GM18517 (cell line): ENCODE measurements around the gene GPRASP2.
A peak's percentile ranks its signal among the peaks of the same experiment; 100 is the strongest.
"Not testable (repeated sequence)": the region's sequence is repeated elsewhere in the genome, so short reads cannot be mapped to it uniquely, and the experiment has no call there.

Experiments
- ATAC-seq: cut with Tn5 transposase; IDR thresholded peaks from one replicate; pipeline ENCODE4 v1.9.1; 2021; ENCODE audit warnings: mild to moderate bottlenecking, moderate library complexity; ENCODE audit not compliant: unreplicated experiment

Gene GPRASP2

DNA sequence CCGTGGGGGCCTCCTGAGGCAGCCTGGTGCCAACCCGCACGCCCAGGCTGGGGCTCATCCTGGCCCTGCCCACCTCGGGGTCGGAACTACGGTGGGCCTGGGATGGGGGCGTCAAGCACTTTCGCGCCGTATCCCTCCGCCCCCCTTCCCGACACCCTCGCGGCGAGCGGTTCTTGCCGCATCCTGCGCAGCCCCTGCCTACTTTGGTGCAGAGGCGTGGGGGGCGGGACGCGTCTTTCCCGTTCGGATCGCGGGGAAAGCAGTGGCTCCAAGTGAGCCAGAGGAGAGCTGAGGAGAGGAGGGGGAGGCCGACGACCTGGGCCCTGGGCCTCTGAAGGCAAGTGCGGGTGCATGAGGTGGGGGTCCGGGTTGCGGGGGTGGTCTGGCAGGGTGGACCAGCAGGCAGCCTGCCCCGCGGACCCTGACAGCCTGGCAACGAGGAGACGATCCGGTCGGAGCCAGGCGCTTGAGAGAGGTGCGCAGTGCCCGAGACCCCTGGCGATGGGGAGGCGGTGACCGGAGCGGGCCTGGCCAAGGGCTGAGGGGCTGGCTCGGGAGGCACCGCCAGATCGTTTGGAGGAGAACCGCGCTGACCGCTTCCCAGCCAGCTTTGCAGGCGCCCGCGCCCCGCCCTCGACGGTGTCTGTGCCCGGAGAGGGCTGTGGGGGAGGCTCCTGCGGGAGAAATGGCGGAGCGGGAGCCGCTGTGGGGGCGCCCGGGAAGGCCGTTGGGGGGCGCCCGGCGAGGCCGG lies at the start of gene GPRASP2:
Gene GPRASP2 (plus strand): TSS at position 233 of the 751 bp plus-strand sequence. CDS start 2,422 bp downstream, outside the sequence.
- ATAC-seq, result no peak

- not testable (repeated sequence) for ATAC-seq
These were observed 48.4 kb upstream of the GPRASP2 start for GRCh38 chrX:102663820-102664219.

- not testable (repeated sequence) for ATAC-seq
These were observed 45.2 kb upstream of the GPRASP2 start for GRCh38 chrX:102667034-102667433.

- ATAC-seq, result no peak
These were observed 42.7 kb upstream of the GPRASP2 start for GRCh38 chrX:102669526-102669925.

DNA sequence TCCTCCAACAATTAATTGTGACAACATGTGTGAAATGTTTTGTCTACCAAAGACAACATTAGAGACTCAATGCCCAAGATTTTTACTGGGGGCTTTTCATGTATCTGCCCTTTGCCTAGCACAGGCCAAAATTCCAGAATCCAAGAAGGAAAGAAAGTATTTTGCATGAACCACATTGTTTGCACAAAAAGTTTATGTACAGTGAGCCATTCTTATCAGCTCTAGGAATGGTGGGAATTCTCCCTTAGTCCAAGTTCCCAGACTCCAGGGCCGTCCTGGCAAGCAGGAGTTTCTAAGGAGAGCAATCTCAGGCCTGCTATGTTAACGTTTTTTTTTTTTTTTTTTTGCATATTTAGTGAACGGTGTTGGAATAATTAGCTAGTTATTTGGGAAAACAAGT lies 39.4 kb upstream of the GPRASP2 start:
- ATAC-seq, result no peak

DNA sequence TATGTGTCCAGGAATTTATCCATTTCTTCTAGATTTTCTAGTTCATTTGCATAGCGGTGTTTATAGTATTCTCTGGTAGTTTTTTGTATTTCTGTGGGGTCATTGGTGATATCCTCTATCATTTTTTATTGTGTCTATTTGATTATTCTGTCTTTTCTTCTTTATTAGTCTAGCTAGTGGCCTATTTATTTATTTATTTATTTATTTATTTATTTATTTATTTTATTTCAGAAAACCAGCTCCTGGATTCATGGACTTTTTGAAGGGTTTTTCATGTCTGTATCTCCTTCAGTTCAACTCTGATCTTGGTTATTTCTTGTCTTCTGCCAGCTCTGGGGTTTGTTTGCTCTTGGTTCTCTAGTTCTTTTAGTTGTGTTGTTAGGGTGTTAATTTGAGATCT lies 34.8 kb upstream of the GPRASP2 start:
- ATAC-seq, result not testable (repeated sequence)

GRCh38 chrX:102684772-102685520 lies 27.3 kb upstream of the GPRASP2 start:
- ATAC-seq, result no peak

- no peak for ATAC-seq
These were observed 17.5 kb upstream of the GPRASP2 start for GRCh38 chrX:102694749-102695148.

GRCh38 chrX:102696306-102696705 lies 15.9 kb upstream of the GPRASP2 start:
- no peak for ATAC-seq

DNA sequence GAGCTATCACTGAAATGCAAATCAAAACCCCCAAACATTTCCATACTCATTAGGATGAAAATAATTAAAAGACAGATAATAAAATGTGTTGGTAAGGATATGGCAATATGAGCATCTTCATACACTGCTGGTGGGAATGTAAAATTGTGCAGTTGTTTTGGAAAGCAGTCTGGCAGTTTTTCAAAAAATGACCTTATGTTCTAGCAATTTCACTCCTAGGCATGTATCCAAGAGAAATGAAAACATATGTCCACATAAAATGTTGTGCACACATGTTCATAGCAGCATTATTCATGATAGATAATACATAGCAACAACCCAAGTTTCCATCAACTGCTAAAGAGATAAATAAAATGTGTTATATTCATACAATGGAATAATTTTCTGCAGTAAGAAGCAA lies 14.8 kb upstream of the GPRASP2 start:
- ATAC-seq, result no peak

GRCh38 chrX:102708900-102709299 lies 3.3 kb upstream of the GPRASP2 start:
- no peak for ATAC-seq

DNA sequence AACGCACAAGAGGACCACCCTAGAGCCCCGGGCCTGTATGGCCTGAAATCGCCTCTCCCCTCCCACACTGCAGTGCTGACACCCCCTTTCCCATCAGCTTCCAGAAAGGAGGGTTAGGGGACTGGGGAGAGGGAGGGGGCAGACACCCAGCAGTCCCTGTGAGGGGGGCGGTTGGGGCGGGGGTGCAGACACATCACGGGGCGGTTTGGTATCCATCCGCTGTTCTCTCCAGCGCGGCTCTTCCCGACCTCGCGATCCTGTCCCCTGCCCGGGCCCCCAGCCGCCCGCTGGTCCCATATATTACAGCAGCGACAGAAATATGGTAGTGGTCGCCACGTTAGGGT lies 404 bp upstream of the GPRASP2 start:
- no peak for ATAC-seq

DNA sequence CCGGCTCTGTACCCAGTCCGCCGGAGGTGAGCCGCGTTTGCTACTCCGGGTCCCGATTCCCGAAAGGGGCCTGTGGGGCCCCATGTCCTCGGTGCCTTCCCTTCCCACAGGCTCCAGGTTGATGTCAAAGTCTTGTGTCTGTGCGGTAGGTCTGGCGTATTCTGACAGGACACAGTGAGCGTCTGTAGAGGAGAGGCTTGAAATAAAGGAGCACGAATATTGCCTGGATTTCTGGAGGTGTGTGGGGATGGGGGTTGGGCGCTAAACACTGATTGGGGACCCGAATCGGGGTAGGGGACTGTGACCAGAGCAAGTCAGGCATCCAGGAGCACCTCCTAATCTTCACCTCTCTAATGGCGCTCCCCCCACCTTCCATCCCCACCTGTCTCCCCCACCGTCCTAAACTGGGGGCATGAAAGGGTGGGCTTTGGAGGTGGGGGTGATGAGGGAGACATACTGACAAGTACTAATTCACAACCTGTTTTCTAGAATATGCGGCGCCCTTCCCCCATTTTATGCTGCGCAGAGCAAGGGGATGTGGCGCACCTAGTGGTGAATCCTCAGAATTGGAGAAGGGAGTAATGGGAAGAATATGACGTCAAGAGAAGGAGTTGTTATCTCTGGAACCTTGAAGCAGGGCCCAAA lies 855 bp downstream of the GPRASP2 start:
- ATAC-seq, result no peak

GRCh38 chrX:102714994-102715393 lies 2.7 kb downstream of the GPRASP2 start:
- no peak for ATAC-seq

DNA sequence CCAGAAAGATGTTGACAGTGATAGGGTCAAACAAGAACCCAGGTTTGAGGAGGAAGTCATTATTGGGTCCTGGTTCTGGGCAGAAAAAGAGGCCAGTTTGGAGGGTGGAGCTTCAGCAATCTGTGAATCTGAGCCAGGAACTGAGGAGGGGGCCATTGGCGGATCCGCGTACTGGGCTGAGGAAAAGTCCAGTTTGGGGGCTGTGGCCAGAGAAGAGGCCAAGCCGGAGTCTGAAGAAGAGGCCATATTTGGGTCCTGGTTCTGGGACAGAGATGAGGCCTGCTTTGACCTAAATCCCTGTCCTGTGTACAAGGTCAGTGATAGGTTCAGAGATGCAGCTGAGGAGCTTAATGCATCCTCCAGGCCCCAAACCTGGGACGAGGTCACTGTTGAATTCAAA lies 3.7 kb downstream of the GPRASP2 start:
- no peak for ATAC-seq

- peak; percentile 55 for ATAC-seq
These were observed 8.3 kb downstream of the GPRASP2 start, which contains the start of gene GPRASP3 for GRCh38 chrX:102720237-102721168. Gene GPRASP3, plus strand, starts transcription at chrX:102720743. Its CDS starts 28,253 bp downstream, at chrX:102748996.

- not testable (repeated sequence) for ATAC-seq
These were observed 8.9 kb downstream of the GPRASP2 start for GRCh38 chrX:102721169-102721506.

GRCh38 chrX:102723456-102723855 lies 11.2 kb downstream of the GPRASP2 start:
- no peak for ATAC-seq

DNA sequence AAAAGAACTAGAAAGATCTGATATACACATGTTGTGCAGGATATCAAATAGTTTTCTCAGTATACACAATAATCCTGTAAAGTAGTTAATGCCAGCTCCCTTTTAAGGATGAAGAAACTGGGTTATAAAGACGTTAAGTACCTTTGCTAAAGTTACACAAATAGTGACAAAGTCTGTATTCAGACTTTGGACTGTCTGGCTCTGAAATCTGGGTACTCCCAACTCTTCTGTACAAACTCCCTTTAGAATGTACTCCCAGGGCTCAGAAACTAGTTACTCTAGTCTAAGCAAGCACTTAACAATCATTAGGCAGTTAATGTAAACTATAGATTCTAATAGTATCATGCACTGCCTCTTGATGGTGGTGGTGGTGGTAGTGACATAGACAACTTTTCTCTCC lies 15.5 kb downstream of the GPRASP2 start:
- ATAC-seq, result no peak

DNA sequence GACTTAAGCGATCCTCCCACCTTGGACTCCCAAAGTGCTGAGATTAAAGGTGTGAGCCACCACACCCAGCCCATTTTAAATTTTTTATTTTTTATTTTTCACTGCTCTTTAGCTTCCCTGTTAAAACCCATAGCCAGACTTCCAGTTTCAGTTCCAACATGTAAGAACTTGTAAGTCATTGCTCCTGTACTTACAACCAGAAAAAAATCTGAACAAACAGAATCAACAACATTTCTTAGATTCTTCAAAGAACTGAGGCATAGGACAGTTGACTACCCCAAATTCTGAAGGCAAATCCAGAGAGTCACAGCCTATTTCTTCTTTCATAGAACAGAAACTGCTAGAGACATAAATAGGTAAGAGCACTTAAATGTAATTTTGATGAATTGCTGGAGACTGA lies 16.4 kb downstream of the GPRASP2 start:
- no peak for ATAC-seq

DNA sequence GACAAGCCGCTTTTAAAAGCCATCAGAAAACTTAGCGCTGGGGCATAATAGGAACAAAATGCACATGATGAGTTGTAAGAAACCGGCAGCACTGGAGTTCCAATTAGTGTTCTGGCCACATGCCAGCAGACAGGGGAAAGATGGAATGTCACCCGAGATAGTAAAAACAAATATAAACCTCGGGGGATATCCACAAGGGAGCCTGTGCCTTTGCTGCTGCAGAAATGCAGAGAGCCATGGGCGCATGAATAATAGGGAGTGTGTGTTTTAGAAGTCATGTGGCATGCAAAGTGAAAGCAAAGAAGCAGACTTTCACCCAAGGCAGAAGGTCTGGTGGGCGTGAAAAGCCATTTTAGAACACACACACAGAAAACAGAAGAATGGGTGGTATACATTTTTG lies 27.4 kb downstream of the GPRASP2 start:
- no peak for ATAC-seq
